OCI-LY1 (cell line): ENCODE data around the gene LZTFL1.

Source experiments
- H2AFZ ChIP-seq: fragments of 200-600 bp; sonication (generic), shearing (Covaris generic); 2 replicates; pipeline ENCODE4 v1.6.0; 2014; ENCODE audit warnings: antibody characterized with exemption, mild to moderate bottlenecking, low read length
- H3F3A ChIP-seq: fragments of 200-600 bp; sonication (generic), shearing (Covaris generic); 2 replicates; pipeline ENCODE4 v1.6.0; 2014; ENCODE audit warnings: mild to moderate bottlenecking, antibody characterized with exemption, low read length, moderate library complexity; ENCODE audit not compliant: insufficient read depth
- H3K27ac ChIP-seq: fragments of 200-600 bp; sonication (generic); 2 replicates; pipeline ENCODE4 v1.5.1; 2014; ENCODE audit warnings: low read length, mixed run types, mild to moderate bottlenecking, low read depth; ENCODE audit not compliant: poor library complexity, severe bottlenecking
- H3K27me3 ChIP-seq: fragments of 200-600 bp; sonication (generic); 2 replicates; pipeline ENCODE4 v1.6.0; 2014; ENCODE audit warnings: antibody characterized with exemption, mild to moderate bottlenecking, low read length, moderate library complexity; ENCODE audit not compliant: insufficient read depth
- H3K36me3 ChIP-seq: fragments of 200-600 bp; sonication (generic); 2 replicates; pipeline ENCODE4 v1.6.1; 2014; ENCODE audit warnings: mild to moderate bottlenecking, antibody characterized with exemption, low read length, moderate library complexity, mixed read lengths; ENCODE audit not compliant: insufficient read depth
- H3K4me1 ChIP-seq: fragments of 200-600 bp; sonication (generic); 2 replicates; pipeline ENCODE4 v1.5.1; 2014; ENCODE audit warnings: mild to moderate bottlenecking, low read length, moderate library complexity; ENCODE audit not compliant: insufficient read depth, severe bottlenecking
- H3K4me2 ChIP-seq: fragments of 200-600 bp; sonication (generic), shearing (Covaris generic); 2 replicates; pipeline ENCODE4 v1.6.1; 2014; ENCODE audit warnings: low read length
- H3K4me3 ChIP-seq: fragments of 200-600 bp; sonication (generic); 2 replicates; pipeline ENCODE4 v1.5.1; 2014; ENCODE audit warnings: low read length, low read depth, mild to moderate bottlenecking, mixed read lengths; ENCODE audit not compliant: poor library complexity, severe bottlenecking
- H3K79me2 ChIP-seq: fragments of 200-600 bp; shearing (Covaris generic); 2 replicates; pipeline ENCODE4 v1.6.1; 2016; ENCODE audit warnings: mixed run types, low read length, mixed read lengths; ENCODE audit not compliant: insufficient read depth
- H3K9ac ChIP-seq: fragments of 200-600 bp; sonication (generic), shearing (Covaris generic); 2 replicates; pipeline ENCODE4 v1.6.1; 2014; ENCODE audit warnings: mild to moderate bottlenecking, low read length, mixed read lengths
- H3K9me2 ChIP-seq: fragments of 200-600 bp; sonication (generic), shearing (Covaris generic); 2 replicates; pipeline ENCODE4 v1.6.1; 2014; ENCODE audit warnings: low read depth, mild to moderate bottlenecking, low read length, mixed read lengths
- H3K9me3 ChIP-seq: fragments of 200-600 bp; shearing (Covaris generic); 2 replicates; pipeline ENCODE4 v1.6.1; 2014; ENCODE audit warnings: low read length, mixed read lengths
- H4K20me1 ChIP-seq: fragments of 200-600 bp; sonication (generic), shearing (Covaris generic); 2 replicates; pipeline ENCODE4 v1.6.0; 2016; ENCODE audit warnings: mild to moderate bottlenecking, low read length; ENCODE audit not compliant: insufficient read depth
- EZH2 ChIP-seq: fragments of 200-600 bp; sonication (generic), shearing (Covaris generic); IDR thresholded peaks from 2 replicates; pipeline ENCODE4 v1.8.0; 2017; ENCODE audit warnings: borderline replicate concordance, mixed run types, mild to moderate bottlenecking, antibody characterized with exemption, low read length, moderate library complexity, mixed read lengths
- TF ChIP-seq, protein P1 (sequence below): fragments of 200-600 bp; sonication (generic), shearing (Covaris generic); IDR thresholded peaks from 2 replicates; pipeline ENCODE4 v1.5.1; 2017; ENCODE audit warnings: mild to moderate bottlenecking, antibody characterized with exemption, low read length, moderate library complexity, mixed read lengths

The LZTFL1 gene

DNA sequence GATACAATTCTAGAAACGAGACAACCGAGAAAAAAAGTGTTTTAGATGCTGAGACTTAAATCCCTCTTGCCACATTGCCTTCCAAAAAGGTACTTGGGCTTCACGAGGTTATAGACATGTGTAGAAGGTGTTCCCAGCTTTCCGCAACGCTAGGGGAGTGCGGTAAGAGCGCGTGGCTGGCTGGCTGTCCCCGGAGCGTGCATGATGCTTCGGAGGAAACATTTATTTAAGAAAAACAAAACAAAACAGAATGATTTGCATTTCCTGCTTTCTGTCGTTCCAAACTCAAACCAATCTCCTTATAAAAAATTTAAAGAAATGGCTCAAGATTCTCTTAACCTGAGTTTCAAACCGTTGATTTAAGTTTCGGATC, 46.4 kb downstream of the LZTFL1 start:
- Histone ChIP-seq H3K27ac (no peak overlapping the region), H2AFZ (no peak overlapping the region), H4K20me1 (no peaks in the 10 kb centered on the region), H3K9me2 (no peaks in the 10 kb centered on the region), H3K79me2 (no peaks in the 10 kb centered on the region), H3K4me2 (no peak overlapping the region), H3K4me3 (no peak overlapping the region), H3K9me3 (no peaks in the 10 kb centered on the region), H3K9ac (no peak overlapping the region), H3F3A (no peaks in the 10 kb centered on the region), H3K4me1 (no peaks in the 10 kb centered on the region), H3K36me3 (no peaks in the 10 kb centered on the region), H3K27me3 (no peaks in the 10 kb centered on the region)
- TF ChIP-seq EZH2 = no peak
- TF ChIP-seq, protein P1, sequence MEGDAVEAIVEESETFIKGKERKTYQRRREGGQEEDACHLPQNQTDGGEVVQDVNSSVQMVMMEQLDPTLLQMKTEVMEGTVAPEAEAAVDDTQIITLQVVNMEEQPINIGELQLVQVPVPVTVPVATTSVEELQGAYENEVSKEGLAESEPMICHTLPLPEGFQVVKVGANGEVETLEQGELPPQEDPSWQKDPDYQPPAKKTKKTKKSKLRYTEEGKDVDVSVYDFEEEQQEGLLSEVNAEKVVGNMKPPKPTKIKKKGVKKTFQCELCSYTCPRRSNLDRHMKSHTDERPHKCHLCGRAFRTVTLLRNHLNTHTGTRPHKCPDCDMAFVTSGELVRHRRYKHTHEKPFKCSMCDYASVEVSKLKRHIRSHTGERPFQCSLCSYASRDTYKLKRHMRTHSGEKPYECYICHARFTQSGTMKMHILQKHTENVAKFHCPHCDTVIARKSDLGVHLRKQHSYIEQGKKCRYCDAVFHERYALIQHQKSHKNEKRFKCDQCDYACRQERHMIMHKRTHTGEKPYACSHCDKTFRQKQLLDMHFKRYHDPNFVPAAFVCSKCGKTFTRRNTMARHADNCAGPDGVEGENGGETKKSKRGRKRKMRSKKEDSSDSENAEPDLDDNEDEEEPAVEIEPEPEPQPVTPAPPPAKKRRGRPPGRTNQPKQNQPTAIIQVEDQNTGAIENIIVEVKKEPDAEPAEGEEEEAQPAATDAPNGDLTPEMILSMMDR = no peak

DNA sequence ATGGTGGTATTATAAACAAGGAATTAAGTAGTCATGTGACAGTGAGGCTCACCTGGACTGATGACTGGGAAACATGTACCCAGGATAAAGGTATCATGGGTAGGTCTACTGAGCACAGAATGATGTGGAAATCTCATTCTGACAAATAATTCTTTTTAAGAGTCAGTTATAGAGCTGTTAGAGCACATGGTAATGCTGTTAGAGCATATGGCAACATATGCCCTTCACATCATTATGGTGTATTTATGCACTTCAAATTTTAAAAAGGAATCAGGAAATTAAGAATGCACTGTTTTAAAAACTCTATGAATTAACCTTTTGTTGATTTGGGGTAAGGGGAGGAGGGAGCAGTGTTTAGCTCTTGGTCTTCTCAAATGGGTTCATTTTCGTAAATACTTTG, 47.3 kb downstream of the LZTFL1 start:
- no peaks in the 10 kb centered on the region for H3K4me1 ChIP-seq
- no peaks in the 10 kb centered on the region for H3F3A ChIP-seq
- no peaks in the 10 kb centered on the region for H3K9me3 ChIP-seq
- H3K9me2 ChIP-seq = no peaks in the 10 kb centered on the region
- H3K9ac ChIP-seq = no peak overlapping the region
- H3K4me2 ChIP-seq = no peak overlapping the region
- no peak for TF ChIP-seq EZH2
- TF ChIP-seq, protein P1 = no peak
- no peak overlapping the region for H2AFZ ChIP-seq
- no peaks in the 10 kb centered on the region; the same call in 1 of the 2 replicates for H3K36me3 ChIP-seq
- no peaks in the 10 kb centered on the region for H3K27me3 ChIP-seq
- H3K79me2 ChIP-seq = no peaks in the 10 kb centered on the region
- no peak overlapping the region for H3K27ac ChIP-seq
- H3K4me3 ChIP-seq = no peak overlapping the region
- H4K20me1 ChIP-seq = no peaks in the 10 kb centered on the region

DNA sequence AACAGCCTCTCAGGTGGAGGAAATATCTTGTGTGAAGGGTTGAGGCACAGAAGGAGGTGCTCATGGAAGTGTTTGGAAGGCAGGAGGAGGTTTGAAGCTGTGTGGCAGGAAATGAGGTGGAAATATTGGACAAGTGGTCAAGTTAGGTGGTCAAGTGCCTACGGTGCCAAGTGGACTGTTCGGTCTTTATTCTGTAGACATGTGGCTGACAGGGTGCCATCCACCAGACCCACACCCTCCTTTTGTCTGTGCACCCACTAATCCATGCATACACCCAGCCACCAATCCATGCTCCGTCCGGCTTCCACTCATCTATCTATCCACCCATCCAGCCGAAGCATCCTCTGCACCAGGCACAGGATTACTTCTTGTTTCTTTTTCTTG, 47.8 kb downstream of the LZTFL1 start:
- no peaks in the 10 kb centered on the region for H3K9me2 ChIP-seq
- no peak for TF ChIP-seq EZH2
- TF ChIP-seq, protein P1 = no peak
- H3K4me1 ChIP-seq = no peaks in the 10 kb centered on the region
- H3K27ac ChIP-seq = no peak overlapping the region
- H3K4me3 ChIP-seq = no peak overlapping the region
- H3K9ac ChIP-seq = no peak overlapping the region
- no peaks in the 10 kb centered on the region for H3K9me3 ChIP-seq
- H3K4me2 ChIP-seq = no peak overlapping the region
- H3K27me3 ChIP-seq = no peaks in the 10 kb centered on the region
- no peak overlapping the region for H2AFZ ChIP-seq
- H3F3A ChIP-seq = no peaks in the 10 kb centered on the region
- no peaks in the 10 kb centered on the region; the same call in 1 of the 2 replicates for H3K36me3 ChIP-seq
- H4K20me1 ChIP-seq = no peaks in the 10 kb centered on the region
- H3K79me2 ChIP-seq = no peaks in the 10 kb centered on the region
